Measurements from ENCODE around the gene ZNF416.

The ZNF416 gene

DNA sequence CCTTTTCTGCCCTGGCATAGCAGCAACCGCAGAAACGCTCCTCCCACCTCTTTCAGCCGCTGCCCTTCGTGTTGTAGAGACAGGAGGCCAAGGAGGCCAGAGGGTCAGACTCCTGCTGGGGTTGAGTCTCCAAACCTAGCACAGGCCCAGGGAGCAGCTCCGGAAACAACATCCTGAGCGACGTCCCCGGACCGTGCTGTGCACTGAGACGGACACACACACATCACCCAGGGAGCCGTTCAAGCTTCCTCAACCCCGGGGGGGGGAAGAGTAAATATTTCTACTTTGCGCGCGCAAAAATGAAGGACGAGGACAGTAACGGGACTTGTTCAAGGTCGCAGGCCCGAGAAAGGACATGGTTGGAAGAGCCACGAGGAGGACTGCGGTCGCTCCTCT lies 19.7 kb downstream of the ZNF416 start:
- DNase-seq (ENCODE audit: low spot score) = no peak

GRCh38 chr19:57558525-57558924 lies 20.2 kb downstream of the ZNF416 start:
- DNase-seq (ENCODE audit: low spot score) = no peak

DNA sequence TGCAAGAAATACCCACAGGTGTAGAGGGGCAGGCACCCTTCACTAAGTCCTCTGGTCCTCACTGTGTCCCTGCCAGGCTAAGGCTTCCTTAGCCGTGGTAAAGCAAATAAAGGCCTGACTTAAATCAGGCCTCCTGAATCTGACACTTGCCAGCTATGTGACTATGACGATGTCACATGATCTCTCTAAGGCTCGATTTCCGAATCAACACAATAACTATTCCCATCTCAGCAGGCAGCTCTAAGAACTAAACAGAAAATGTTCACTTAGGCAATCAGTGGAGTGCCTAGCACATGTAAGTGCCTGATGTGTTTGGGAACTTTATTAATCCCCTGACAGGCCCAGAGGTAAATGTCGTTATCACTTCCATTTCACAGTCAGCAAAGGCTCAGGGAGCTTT lies 21.1 kb downstream of the ZNF416 start:
- no peak for DNase-seq (ENCODE audit: low spot score)

DNA sequence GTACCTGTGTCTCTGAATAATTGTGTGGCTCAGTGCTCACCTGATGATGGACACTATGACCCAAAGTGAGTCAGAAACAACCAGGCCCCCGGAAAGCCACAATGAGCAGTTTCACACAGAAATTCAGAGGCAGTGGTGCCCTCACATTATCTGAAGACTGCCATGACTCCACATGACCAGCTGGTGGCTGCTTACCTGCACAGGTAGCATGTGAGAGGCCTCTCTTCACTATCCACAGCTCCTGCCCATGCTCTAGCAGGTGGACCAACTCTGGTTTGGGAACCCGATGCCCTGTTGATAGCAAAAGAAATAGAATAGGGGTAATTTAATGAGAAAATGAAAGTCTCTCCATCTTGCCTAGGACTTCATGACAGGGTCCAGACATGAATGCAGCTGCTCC lies 26.3 kb downstream of the ZNF416 start:
- no peak for DNase-seq (ENCODE audit: low spot score)

DNA sequence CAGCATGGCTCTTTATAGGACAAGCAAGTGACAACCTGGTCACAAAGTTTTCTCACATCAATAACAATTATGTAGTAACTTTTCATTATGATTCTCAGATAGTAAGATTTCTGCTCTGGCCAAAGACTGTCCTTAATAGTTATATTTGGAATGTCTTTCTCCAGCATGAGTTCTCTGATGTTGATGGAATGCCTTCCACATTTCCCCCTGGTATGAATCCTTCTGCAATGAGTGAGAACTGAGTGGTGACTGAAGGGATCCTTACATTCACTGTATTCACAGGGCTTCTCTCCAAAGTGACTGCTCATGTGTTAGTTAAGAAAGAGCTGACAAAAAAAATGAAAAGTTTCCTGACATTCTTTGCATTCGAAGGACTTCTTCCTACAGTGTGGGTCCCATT lies 32.2 kb downstream of the ZNF416 start:
- DNase-seq (ENCODE audit: low spot score) = no peak

DNA sequence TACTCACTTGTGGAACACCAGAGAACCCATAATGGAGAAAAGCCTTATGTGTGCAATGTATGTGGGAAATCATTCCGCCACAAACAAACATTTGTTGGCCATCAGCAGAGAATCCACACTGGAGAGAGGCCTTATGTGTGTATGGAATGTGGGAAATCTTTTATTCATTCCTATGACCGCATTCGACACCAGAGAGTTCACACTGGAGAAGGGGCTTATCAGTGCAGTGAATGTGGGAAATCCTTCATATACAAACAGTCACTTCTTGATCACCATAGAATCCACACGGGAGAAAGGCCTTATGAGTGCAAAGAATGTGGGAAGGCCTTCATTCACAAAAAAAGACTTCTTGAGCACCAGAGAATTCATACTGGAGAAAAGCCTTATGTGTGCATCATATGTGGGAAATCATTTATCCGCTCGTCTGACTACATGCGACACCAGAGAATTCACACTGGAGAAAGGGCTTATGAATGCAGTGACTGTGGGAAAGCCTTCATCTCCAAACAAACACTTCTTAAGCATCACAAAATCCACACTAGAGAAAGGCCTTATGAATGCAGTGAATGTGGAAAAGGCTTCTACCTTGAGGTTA lies 40.7 kb downstream of the ZNF416 start:
- DNase-seq (ENCODE audit: low spot score) = no peak

GRCh38 chr19:57527136-57527881 lies 51.4 kb downstream of the ZNF416 start, which contains the start of gene ZNF549:
TSS of gene ZNF549 (plus strand) at chr19:57527356. CDS start at chr19:57527574, 218 bp downstream.
- peak; percentile 90 for DNase-seq (ENCODE audit: low spot score)

Data from CD4-positive, alpha-beta T cell treated with Interleukin-2 at 100 ng/mL for 4 hours (primary cell).